IPS DF 4.7 (cell line): ENCODE results near the gene SLC17A5.
"Not testable (repeated sequence)": the region's sequence is repeated elsewhere in the genome, so short reads cannot be mapped to it uniquely, and the experiment has no call there.

Experiments
- DNase-seq: peaks from one replicate; pipeline ENCODE4 v3.0.0-alpha.2; 2013; ENCODE audit warnings: low spot score; ENCODE audit errors: extremely low read depth

The SLC17A5 gene, protein sequence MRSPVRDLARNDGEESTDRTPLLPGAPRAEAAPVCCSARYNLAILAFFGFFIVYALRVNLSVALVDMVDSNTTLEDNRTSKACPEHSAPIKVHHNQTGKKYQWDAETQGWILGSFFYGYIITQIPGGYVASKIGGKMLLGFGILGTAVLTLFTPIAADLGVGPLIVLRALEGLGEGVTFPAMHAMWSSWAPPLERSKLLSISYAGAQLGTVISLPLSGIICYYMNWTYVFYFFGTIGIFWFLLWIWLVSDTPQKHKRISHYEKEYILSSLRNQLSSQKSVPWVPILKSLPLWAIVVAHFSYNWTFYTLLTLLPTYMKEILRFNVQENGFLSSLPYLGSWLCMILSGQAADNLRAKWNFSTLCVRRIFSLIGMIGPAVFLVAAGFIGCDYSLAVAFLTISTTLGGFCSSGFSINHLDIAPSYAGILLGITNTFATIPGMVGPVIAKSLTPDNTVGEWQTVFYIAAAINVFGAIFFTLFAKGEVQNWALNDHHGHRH

DNA sequence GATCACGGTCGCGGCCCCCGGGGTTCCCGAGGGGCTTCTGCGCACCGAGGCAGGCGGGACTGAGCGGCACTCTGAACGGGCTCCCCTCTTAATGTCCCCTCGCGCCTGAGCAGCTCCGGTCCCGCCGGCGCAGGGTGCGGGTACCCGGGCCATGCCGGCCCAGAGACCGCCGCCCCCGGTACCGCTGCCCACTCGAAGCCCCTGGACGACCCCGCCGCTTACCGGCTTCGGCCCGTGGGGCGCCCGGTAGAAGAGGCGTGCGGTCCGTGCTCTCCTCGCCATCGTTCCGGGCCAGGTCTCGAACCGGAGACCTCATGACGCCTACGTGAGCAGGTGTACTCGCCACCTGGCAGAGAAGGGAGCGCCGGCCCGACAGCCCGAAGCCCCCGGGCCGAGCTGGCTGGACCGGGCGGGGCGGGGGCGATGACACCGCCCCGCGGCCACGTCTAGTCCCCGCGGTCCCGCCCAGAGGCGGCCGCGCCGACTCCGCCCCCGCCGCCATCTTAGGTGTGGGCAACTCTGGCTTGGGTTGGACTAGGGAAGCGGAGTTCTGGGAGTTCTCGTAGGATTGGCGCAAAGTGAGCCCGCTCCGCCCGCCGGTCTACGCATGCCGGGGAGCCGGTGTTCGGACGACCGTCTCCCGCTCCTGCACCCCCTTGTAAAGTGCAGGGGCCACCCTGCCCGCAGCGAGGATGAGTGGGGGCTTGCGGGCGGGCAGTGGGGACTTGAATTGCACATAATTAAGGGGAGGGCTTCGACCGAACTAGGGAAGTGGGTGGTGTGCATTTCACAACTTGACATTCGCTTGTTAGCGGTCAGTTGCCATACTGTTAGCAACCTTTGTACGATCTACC lies at the start of gene SLC17A5:
SLC17A5 (minus strand) TSS at position 422 of the 854 bp plus-strand sequence; CDS start at position 316, 106 bp downstream.
- DNase-seq: peak; percentile 68

DNA sequence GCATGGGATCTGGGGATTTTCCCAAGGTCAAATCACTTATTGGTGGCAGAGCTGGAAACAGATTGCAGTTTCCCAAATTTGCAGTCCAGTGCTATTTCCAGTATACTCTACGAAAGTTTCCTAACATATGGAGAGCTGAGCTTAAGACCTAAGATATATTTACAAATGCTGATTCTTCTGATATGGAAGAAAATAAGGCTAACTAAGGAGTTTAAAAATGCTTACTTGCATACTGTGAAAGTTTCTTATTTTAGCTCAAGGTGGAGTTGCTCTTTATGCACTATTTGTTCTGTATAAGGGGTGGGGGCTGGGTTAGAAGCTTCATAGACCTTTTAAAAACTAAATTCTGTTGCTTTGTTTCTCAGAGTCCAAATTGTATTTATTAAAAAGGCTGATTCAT lies 49.7 kb upstream of the SLC17A5 start:
- DNase-seq: no peak

DNA sequence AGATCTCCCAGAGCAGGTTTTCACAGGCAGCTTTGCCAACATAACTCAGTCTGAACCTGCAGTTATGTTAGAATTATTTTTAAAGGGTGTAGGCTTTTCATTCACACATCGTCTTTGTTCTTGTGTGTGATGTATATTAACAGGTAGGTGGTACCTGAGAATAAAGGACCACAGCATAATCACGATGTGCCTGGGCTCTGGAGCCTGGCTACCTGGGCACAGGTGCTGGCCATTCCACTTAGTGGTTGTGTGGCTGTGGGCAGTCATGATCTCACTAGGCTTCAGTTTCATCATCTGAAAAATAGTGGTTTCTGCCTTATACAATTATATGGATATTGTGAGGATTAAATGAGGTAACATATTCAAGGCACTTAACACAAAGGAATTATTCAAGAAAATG lies 48.7 kb upstream of the SLC17A5 start:
- DNase-seq: no peak

DNA sequence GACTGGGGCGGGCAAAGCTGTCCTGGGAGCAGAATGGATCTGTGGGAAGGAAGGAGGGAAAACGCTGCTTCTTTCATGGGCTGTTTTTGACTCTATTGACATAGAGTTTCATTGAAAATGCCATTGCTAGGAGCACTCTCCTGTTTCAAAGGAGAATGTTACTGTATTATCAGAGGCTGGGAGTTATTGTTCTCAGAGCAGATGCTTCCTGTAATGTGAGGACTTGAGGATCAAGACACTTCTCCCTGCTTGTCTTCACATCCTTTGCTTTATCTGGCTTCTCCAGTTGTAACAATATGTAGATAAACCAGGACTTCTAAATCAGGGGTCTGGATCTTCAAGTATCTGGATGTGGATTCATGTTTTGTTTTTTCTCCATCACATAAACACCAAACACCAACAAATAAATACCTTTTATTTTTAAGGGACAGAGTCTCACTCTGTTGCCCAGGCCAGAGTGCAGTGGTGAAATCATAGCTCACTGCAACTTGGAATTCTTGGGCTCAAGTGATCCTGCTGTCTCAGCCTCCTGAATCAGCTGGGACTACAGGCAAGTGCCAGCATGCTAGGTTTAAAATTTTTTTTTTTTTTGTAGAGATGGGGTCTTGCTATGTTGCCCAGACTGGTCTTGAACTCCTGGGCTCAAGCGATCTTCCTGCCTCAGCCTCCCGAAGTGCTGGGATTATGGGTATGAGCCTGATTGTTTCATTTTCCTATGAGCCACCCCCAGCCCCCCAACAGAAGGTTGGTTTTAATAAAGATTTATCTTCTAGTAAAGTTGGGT lies 46.1 kb upstream of the SLC17A5 start:
- DNase-seq: no peak

DNA sequence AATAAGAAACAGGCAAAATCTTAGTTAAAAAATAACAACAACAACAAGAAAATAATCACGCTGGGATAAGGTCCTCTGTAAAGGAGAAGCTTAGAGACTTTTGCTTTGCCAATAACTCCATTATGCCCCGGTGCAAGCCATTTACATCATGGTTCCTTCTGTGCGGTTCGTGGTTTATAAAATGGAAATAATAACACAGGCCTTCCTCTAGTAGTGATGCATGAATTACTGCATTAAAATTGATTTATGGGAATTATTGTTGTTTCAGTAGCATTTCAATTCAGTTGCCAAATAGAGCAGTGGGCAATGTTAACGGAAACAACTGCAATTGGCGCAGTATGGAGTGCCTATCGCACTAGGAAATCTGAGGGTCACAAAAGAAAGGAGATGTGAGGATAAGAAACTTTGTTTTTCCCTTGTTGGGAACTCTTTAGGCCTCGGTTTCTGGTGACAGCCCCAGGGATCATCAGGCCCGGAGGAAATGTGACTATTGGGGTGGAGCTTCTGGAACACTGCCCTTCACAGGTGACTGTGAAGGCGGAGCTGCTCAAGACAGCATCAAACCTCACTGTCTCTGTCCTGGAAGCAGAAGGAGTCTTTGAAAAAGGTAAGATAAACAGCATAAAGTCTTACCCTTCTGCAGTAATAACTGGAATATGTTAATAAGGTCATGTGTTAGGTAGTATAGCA lies 43.3 kb upstream of the SLC17A5 start:
- DNase-seq: no peak

DNA sequence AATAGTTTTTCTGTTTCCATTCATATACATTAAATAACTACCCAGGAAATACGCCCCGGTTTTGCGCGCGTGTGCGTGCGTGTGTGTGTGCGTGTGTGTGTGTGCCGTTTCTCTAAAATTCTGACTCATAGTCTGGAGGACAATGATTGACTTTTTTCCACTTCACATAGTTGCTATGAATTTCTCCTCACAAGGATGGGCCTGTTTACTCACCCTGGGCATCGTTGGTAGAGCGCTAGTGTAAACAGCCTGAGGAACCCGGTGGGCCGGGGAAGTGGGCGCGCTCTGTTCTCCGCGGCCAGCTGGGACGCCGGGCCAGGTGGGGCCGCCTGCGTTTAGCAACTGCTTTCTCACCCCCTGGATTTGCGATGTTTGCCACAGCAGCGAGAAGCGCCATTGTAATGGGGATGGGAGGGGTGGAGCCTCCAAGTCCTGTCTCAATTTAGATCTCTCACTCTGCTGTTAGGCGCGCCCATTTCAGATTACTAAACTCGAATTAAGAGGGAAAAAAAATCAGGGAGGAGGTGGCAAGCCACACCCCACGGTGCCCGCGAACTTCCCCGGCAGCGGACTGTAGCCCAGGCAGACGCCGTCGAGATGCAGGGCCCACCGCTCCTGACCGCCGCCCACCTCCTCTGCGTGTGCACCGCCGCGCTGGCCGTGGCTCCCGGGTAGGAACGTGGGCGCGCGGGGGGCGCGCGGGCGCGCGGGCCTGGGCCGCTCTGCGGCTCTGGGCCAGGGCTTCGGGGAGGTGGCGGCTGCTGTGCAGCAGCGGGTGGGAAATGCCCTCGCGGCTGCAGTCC lies 42.0 kb upstream of the SLC17A5 start, which contains the start of gene CD109:
CD109 (plus strand) TSS at position 585 of the 803 bp plus-strand sequence; CDS start at position 598, 13 bp downstream.
- DNase-seq: peak; percentile 41

DNA sequence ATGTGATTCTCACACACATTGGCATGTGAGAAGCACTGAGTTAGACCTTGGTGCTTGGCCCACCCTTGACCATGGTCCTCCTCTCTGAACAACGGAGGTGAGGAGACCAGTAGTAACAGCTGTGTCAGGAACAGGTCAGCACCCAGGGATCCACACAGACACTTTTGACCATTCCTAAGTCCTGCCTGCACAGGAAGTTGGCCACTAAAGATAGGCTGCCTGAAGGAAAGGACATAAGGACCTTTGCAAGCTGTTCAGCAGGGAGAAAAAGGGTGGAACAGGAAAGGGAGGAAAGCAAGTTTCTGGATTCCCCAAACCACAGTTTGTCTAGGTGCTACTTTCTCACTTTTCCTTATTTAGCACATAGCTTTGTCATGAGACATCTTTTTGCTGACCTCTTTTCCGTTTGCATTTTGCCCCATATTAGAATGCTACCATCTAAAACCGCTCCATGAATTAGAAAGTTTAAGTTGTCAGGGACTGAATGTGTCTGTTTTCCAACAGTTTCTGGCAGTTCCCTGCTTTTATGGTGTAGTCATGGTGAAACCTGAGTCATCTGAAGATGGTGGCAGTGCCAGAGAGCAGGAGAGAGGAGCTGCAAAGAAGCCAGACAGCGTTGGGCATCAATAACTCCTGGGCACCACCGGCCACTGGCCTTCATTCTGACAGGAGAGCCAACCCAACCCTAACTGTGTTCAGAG lies 41.1 kb upstream of the SLC17A5 start:
- no peak for DNase-seq

DNA sequence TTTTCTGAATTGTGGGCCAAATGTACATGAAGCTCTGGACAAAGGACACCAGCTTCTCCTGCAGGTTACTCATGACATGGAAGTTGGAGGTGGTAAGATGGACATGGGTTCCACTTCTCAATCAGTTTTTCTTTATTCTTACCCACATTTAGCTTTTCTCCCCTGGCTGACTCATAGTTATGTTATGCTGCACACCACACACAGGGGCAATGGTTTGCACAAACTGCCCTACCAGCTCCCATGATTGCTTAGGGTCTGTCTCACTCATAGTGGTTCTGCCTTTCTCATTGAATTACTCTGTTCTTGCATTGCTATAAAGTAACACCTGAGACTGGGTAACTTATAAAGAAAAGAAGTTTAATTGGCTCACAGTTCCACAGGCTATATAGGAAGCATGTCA lies 37.7 kb upstream of the SLC17A5 start:
- DNase-seq: no peak

DNA sequence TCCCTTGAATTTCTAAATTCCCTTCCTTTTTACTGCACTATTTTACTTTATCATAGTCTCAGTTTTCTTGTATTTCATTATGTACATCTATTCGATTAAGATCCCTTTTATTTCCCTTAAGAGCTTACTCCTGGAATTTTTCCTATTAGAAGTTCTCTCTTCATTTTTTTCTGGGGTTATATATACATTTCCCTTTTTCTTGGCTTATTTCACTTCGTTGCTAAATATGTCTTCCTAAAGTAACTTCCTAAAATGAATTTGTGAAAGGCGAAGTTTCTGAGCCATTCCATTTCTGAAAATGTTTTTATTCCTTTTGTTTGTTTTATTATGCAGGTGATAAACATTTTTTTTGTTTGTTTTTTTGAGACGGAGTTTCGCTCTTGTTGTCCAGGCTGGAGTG lies 36.3 kb upstream of the SLC17A5 start:
- DNase-seq: no peak

DNA sequence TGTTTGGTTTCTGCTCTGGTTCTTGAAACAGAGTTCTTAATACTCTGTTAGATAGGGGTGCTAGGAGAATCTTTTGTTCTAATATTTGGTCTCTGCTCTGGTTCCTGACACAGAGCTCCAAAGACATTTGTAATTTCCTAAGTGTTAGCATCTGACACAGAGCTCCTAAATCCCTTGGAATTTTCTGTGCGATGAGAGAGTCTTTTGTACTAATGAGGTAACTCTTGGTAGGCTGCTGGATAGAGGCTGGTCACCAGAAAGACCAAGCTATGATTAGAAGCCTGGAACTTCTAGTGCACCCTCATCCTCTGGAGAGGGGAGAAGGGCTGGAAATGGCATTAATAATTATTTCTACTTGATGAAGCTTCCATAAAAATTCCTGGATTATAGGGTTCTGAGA lies 34.6 kb upstream of the SLC17A5 start:
- DNase-seq: no peak

DNA sequence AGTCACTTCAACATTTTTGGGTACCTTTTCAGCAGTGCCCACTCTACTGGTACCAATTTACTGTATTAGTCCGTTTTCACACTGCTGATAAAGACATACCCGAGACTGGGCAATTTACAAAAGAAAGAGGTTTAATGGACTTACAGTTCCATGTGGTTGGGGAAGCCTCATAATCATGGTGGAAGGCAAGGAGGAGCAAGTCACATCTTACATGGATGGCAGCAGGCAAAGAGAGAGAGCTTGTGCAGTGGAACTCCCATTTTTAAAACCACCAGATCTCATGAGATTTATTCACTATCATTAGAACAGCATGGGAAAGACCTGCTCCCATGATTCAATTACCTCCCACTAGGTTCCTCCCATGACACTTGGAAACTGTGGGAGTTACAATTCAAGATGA lies 29.8 kb upstream of the SLC17A5 start:
- not testable (repeated sequence) for DNase-seq

DNA sequence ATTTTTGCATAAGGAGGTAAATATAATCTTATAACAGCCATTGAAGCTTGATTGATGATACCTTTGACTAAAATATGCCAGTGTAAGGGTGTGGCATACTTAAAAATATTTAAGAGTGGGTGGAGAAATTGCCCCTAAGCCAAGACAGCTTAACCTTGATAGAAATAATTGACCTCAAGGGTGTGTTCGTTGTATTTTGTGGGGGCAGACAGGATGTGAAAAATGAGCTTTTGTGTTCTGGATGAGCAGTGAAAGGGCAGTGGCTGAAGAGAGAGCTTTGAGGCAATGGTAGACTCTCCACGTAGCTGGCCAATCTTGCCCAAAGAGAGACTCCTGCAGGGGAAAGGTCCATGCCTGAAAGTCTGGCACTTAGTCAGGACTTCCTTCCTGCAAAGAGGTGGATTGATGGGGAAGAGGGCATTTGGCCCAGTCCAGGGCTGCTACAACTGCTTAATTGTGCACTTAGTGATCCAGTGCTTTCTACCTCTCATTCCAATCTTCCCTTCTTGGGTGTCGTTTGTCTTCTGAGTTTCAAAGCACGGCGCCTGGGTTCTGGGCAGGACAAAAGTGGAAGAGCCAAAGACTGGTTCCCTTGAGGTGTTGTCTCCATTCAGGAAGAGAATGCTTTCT lies 26.6 kb upstream of the SLC17A5 start:
- no peak for DNase-seq

DNA sequence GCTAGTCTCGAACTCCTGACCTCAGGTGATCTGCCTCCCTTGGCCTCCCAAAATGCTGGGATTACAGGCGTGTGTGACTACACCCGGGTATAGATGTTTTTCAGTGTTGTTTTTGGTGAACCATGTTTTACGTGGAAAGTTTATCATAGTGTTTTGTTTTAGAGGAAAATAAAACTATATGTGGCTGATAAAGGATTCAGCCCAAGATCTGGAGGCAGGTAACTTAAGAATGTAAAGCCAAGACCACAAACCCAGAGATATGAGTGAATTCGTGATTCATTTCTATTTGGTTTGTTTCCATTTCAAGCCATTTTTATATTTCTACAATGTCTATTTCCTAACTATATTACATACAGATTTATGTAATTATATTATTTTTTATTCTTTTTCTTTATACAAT lies 26.1 kb upstream of the SLC17A5 start:
- DNase-seq: not testable (repeated sequence)

DNA sequence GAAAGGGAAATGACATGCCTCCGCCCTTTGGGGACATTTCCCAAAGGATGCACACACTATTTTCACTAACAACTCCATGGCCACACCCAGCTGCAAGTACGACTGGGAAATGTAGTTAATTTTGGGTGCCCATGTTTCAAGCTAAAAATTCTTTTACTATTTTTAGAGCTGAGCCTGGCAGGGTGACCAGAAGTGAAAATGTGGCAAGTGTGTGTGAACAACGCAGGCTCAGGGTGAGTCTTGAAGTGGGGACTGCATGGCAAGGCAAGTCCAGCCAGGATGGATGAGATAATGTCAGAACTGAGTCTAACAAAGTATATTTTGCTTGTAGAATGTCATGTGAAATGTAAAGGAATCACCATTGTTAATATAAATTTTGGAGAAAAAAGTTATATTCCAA lies 25.2 kb upstream of the SLC17A5 start:
- no peak for DNase-seq

DNA sequence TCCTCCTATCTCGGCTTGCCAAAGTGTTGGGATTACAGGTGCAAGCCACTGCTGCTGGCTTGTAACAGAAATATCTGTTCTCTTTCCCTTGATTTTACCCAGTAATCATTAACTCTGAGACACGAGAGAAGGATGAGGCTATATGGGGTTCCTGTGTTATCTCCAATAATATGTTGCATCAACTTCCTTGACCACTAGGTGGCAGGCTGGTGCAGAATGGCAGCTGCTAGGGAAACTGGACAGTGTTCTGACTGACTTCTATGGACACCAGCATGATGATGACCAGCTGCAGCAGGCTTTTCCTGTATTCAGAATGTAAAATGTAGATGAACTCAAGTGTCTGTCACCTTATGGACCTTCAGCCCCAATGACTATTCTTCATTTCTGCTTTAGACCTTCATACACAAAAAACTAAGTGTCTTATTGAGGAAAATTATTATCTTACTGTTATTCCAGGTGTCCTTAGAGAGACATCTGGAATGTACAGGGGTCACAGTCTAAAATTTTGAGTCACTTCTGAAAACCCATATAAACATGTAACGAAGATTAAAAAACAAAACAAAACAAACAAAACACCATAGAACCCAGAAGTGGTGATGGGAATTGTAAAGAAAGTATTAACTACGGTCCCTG lies 21.8 kb upstream of the SLC17A5 start:
- DNase-seq: no peak

DNA sequence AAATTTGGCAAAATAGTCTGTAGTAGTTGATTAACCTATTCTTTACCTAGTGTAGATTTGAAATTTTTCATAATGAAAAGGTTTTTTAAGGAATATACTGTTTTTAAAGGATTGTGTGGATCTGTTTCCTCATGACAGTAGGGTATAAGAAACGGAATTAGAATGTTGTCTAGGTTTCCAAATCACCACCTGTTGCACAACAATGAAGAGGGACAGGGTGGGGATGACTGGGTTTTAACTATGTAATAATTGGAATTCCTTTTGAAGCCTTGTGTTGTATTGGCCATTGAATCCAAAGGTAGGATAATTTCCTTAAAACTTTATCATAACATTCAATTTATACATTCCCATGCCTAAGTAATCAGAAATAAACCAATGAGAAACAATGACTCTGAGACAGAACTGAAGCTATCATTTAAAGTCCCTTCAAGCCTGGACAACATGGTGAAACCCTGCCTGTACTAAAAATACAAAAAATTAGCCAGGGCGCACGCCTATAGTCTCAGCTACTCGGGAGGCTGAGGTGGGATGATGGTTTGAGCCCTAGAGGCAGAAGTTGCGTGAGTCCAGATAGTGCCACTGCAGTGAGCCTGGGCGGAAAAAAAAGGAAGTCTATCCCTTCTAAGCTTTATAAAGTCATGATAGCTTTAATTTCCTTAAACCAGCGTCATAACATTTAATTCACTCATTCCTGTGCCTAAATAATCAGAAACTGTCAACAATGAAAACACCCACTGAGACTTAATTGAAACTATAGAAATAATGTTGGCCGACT lies 18.3 kb upstream of the SLC17A5 start:
- no peak for DNase-seq

DNA sequence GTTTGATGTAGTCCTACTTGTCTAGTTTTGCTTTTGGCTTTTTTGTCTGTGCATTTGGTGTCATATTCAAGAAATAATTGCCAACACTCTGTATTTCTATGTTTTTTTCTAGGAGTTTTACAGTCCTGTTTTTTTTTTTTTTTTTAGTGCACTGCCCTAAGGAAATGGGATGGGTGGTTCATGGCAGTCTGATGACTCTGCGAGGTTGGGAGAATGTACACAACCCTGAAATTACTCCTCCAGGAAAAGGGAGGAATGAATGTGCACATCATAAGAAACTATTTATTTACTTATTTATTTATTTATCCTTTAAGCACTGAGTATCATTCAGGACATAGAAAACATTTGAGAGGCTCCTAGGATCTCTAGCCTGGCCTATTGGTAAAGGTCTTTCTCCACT lies 15.2 kb upstream of the SLC17A5 start:
- DNase-seq: no peak

DNA sequence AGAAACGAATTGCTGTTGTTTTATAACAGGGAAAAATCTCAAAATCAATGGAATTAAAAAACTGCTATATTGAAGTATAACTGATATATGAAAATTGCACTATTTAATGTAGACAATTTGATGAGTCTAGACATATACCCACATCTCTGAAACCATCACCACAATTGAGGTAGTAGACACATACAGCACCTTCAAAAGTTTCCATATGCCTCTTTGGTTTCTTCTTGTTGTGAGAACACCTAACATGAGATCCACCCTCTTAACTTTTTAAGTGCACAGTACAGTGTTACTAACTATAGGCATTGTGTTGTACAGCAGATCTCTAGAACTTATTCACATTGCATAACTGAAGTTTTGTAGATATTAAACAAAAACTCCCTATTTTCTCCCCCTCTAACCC lies 14.0 kb upstream of the SLC17A5 start:
- no peak for DNase-seq
